Renal cortex interstitium (tissue), 11 donors: ENCODE results near the gene COA8. TPM values are rescaled to one million over a fixed set of nuclear protein-coding genes. Genes with fewer than 3 reads are reported as not detected.

ENCODE experiments used
- DNase-seq, 11 donors: peaks; one replicate each; pipeline ENCODE4 v3.0.0-alpha.2; 2013; ENCODE audit warnings: low read depth in 9 of 11, low spot score in 4 of 11; ENCODE audit errors: extremely low read depth in 1 of 11
- polyA plus RNA-seq, 3 donors: library from polyadenylated mRNA; unstranded; fragments of 120-200 nt; gene quantifications; one replicate each; pipeline ENCODE4 v1.2.1, GENCODE V29; 2013; ENCODE audit not compliant: insufficient read length in 3 of 3

Gene COA8
- polyA plus RNA-seq, 3 donors, result 39.7 to 41.6 (median 40.5) TPM

DNA sequence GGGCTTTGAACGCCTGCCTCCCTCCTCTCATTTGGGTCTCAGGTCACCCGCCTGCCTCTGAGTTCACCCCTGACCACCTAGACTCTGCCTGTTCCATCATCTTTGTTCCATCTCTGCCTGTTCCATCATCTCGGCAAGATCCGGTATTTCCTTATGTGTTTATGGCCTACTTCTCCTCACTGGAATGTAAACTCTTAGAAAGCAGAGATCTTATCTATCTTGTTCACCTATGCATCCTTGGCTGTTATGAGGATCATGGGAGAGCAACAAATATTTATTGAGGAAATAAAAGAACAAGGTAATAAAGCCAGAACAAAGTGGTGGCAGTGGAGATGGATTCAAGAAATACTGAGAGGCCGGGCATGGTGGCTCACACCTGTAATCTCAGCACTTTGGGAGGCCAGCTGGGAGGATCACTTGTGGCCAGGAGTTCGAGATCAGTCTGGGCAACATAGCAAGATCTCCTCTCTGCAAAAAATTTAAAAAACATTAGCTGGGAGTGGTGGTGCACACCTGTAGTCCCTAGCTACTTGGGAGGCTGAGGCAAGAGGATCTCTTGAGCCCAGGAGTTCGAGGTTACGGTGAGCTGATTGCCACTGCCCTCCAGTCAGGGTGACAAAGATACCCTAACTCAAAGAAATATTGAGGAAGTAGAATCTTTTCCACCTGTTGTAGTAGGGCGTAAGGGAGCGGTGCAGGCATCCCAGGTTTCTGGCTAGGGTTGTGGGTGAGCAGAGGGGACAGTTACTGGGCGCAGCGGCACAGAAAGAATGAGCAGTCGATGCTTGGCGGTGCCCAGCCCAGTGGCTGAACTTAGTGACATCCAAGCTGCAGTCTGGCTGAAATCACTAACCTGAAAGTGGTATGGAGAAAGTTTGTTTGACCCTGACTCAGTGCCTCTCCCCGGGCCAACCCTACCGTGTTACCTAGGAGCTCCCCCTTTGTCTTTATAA lies 64.6 kb downstream of the COA8 start:
- no peak for DNase-seq

DNA sequence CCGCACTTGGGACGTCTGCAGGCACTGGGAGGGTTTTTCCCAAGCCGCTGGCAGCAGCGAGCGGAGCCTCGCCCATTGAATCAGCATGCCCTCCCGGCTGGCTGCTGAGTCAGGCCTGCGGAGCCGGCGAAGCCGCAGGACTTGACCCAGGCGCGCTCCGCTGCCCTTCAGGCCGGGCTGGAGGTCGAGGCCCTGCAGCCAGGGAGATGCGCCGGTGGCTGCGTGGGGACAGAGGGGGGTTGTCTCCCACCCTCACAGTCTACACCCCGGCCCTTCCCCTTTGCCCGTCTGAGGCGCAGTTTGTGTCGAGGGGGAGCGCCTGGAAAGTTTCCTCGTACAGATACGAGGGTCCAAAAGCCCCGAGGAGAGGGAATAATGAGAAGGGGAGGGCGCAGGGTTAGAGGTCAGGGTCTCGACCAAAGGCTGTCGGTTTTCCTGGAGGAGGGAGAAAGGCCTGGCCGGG lies 65.5 kb downstream of the COA8 start:
- DNase-seq, result peak in 6 of 11 donors; percentile 28 to 44 (median 33)

DNA sequence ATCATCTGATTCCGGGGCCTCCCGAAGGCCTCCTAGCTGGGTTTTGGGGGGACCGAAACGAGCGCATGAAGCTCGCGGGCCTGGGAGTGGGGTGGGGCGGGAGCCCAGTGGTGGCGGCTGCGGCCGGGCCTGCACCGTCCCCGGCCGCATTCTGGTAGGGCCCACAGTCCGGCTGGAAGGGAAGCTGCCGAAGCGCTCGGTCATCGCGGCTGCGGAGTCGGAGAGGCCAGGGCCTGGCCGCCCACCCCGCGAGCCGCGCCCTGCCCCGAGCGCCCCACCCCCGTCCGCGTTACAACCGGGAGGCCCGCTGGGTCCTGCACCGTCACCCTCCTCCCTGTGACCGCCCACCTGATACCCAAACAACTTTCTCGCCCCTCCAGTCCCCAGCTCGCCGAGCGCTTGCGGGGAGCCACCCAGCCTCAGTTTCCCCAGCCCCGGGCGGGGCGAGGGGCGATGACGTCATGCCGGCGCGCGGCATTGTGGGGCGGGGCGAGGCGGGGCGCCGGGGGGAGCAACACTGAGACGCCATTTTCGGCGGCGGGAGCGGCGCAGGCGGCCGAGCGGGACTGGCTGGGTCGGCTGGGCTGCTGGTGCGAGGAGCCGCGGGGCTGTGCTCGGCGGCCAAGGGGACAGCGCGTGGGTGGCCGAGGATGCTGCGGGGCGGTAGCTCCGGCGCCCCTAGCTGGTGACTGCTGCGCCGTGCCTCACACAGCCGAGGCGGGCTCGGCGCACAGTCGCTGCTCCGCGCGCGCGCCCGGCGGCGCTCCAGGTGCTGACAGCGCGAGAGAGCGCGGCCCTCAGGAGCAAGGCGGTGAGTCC lies 66.1 kb downstream of the COA8 start, which contains the start of gene KLC1:
Gene KLC1 (plus strand): TSS at position 528 of the 819 bp plus-strand sequence. CDS start 25,354 bp downstream, outside the sequence.
- peak in 8 of 11 donors; percentile 53 to 81 (median 74) for DNase-seq

DNA sequence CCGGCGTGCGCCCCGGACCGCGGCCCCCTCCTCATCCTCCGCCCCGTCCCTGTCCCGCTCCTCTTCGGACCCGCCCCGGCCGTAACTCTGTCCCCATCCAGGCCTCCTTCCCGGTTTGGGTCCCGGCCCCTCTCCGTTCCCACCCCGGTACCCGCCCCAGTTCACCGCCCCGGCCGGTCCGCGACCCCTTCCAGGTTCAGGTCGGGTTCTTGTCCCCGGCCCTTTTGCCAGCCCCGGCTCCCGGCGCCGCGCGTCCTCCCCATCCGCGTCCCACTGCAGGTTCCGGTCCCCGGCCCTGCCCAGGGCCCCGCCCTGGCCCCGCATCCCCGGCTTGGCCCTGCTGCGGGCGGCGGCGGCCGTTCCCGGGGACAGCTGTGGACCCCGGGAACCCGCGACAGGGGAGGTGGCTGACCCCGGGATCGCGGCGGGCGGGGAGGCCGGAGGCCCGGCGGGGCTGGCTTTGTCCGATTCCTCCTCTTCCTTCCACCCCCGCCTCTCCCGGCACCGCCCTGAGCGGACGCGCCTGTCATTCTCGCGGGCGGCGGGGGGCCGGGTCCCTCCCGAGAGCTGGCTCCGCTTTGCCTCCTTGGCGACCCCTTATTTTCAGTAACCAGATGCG lies 66.9 kb downstream of the COA8 start:
- DNase-seq, result peak in 5 of 11 donors; percentile 35 to 43 (median 36)

DNA sequence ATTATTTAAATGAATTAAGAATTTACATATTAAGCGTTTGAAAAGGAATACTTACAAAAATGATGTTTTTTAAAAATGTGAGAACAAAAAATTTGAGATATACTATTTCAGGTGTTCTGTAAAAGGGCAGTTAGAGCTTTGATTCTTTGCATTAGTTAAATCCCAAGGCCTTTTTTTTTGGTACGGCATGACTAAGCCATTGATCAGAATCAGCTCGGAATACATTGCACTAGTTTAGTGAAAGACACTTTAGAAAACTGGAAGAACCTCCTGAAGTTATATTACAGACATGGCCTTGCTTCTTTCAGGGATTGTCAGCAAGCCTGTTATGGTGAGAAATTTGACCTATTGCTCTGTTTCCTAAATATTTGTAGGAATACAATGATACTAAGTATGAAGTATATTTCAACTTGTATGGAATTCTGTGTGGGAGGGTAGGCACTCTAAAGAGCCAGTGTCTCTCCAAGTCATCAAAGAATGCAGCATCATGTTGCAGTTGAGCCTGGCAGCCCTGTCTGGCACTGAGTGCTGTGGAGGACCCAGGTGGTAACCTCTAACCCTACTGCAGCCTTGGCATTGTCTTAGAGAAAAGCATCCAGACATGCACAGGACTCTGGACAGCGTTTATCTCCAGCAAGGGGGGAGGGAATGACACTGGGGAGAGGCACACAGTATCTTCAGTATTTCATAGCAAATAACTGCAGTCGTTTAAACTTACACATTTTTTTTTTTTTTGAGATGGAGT lies 67.8 kb downstream of the COA8 start:
- no peak for DNase-seq

DNA sequence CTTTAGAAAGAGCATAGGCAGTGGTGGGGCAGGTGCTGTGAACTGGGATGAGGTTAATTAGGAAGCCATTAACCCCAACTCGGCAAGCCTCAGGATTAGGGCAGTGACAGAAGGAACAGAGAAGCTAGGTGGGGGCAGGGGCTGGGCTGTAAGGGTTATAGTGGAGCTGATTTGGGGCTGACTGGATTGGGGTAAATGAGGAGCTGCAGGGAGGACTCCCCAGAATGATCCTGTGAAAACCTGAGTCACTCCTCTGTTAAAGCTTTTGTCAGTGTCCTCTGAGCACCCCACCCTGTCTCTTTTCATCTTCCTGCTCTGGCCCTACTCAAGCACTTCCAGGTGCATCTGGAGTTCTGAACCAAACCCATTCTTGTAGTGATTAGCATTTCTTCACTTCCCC lies 70.6 kb downstream of the COA8 start:
- no peak for DNase-seq

DNA sequence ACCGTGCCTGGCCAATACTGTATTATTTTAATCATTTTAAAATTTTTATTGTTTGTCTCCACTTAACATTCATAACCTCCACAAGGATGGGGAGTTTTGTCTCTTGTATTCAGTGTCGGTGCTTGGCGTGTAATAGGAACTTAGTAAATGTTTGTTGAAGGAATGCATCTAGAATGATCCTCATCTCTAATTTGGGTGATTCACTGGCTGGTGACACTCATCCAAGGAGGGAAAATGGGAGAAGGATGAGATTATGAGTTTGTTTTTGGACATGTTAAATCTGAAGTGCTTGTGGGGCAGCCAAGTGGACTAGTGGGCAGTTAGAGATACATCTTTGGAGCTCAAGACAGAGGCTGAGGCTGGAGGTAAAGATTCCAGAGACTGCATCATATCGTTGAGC lies 71.4 kb downstream of the COA8 start:
- DNase-seq, result no peak

DNA sequence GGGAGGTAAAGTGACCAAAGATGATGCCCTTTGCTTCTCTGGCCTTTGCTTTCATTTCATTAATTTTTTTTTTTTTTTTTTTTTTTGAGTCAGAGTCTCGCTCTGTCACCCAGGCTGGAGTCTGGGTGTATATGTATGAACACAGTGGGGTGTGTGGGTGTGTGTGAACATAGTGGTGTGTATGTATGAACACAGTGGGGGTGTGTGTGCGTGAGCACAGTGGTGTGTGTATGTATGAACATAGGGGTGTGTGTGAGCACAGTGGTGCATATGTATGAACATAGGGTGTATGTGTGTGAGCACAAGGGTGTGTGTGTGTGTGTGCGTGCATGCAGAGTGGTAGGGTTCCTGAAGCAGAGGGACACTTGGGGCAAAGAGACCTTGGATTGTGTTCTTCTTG lies 75.8 kb downstream of the COA8 start:
- no peak for DNase-seq

Other genes starting within 250 kb of the COA8 start
- 100 to 1,000 TPM; 224 to 256 (median 247) TPM for gene EIF5, start 228.7 kb upstream of the COA8 start, polyA plus RNA-seq
- 100 to 1,000 TPM; 101 to 113 (median 104) TPM for gene MARK3, start 177.5 kb upstream of the COA8 start, polyA plus RNA-seq
- gene CKB, start 40.1 kb upstream of the COA8 start, polyA plus RNA-seq, result 100 to 1,000 TPM; 139 to 174 (median 151) TPM
- gene TRMT61A, start 33.8 kb upstream of the COA8 start, polyA plus RNA-seq, result 1 to 10 TPM; 4.9 to 9.3 (median 7.9) TPM
- 10 to 100 TPM; 29.4 to 34.2 (median 30.4) TPM for gene BAG5, start 303 bp upstream of the COA8 start, polyA plus RNA-seq
- 100 to 1,000 TPM in 2 of 3 donors, 10 to 100 TPM in 1; 89.5 to 156 (median 107) TPM for gene KLC1, start 66.3 kb downstream of the COA8 start, polyA plus RNA-seq
- 10 to 100 TPM; 13.1 to 19.2 (median 15.5) TPM for gene XRCC3, start 152.5 kb downstream of the COA8 start, polyA plus RNA-seq
- 10 to 100 TPM; 50.5 to 57.5 (median 55.3) TPM for gene ZFYVE21, start 152.8 kb downstream of the COA8 start, polyA plus RNA-seq